OCI-LY3 (cell line): ENCODE data around the gene NKAIN2.

Experiments used
- H2AFZ ChIP-seq: fragments of 200-600, 300-600 bp; shearing (Covaris generic); 2 replicates; pipeline ENCODE4 v1.6.0; 2014; ENCODE audit warnings: antibody characterized with exemption, low read depth, low read length
- H3K27ac ChIP-seq: fragments of 200-600, 300-600 bp; sonication (generic); 2 replicates; pipeline ENCODE4 v1.5.1; 2014; ENCODE audit warnings: mild to moderate bottlenecking, low read length, moderate library complexity, mixed read lengths
- H3K27me3 ChIP-seq: fragments of 200-600, 300-600 bp; sonication (generic); 2 replicates; pipeline ENCODE4 v1.6.1; 2014; ENCODE audit warnings: low read depth, low read length, mixed read lengths
- H3K36me3 ChIP-seq: fragments of 200-600, 300-600 bp; sonication (generic); replicated peaks from 2 replicates; pipeline ENCODE3; 2014; ENCODE audit warnings: low read depth, low read length, mixed read lengths
- H3K4me1 ChIP-seq: fragments of 300-600, 200-600 bp; sonication (generic); 2 replicates; pipeline ENCODE4 v1.6.1; 2014; ENCODE audit warnings: low read length, mixed read lengths
- H3K4me2 ChIP-seq: fragments of 200-600, 300-600 bp; sonication (generic); 2 replicates; pipeline ENCODE4 v1.6.1; 2014; ENCODE audit warnings: low read length, mixed read lengths
- H3K4me3 ChIP-seq: fragments of 300-600, 200-600 bp; sonication (generic); 2 replicates; pipeline ENCODE4 v1.5.1; 2014; ENCODE audit warnings: antibody characterized with exemption, mild to moderate bottlenecking, low read length, moderate library complexity
- H3K79me2 ChIP-seq: fragments of 300-600, 200-600 bp; shearing (Covaris generic); 2 replicates; pipeline ENCODE4 v1.6.1; 2014; ENCODE audit warnings: mild to moderate bottlenecking, low read length, mixed read lengths
- H3K9ac ChIP-seq: fragments of 300-600, 200-600 bp; shearing (Covaris generic); 2 replicates; pipeline ENCODE4 v1.6.0; 2014; ENCODE audit warnings: mild to moderate bottlenecking, low read length, moderate library complexity
- H3K9me3 ChIP-seq: fragments of 200-600, 300-600 bp; shearing (Covaris generic); 2 replicates; pipeline ENCODE4 v1.6.1; 2014; ENCODE audit warnings: low read length, mixed read lengths; ENCODE audit not compliant: insufficient read depth
- H4K20me1 ChIP-seq: fragments of 200-600, 300-600 bp; sonication (generic); 2 replicates; pipeline ENCODE4 v1.6.1; 2016; ENCODE audit warnings: low read length, mixed read lengths; ENCODE audit not compliant: insufficient read depth
- EZH2phosphoT487 ChIP-seq: fragments of 200-600 bp; shearing (Covaris generic); IDR thresholded peaks from 2 replicates; pipeline ENCODE4 v1.6.1; 2018; ENCODE audit warnings: antibody characterized with exemption, mixed run types, low read depth
- TF ChIP-seq, protein P1 (sequence below): fragments of 200-600, 300-600 bp; sonication (generic); IDR thresholded peaks from 2 replicates; pipeline ENCODE4 v1.5.1; 2014; ENCODE audit warnings: antibody characterized with exemption, low read length, low read depth

NKAIN2 gene

DNA sequence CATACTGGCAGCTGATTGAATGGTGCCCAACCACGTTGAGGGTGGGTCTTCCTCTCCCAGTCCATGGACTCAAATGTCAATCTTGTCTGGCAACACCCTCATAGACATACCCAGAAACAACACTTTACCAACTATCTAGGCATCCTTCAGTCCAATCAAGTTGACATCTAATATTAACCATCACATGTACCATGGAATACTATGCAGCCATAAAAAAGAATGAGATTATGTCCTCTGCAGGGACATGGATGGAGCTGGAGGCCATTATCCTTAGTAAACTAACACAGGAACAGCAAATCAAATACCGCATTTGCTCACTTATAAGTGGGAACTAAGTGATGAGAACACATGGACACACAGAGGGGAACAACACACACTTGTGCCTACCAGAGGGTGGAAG lies 951.7 kb downstream of the NKAIN2 start:
- Histone ChIP-seq H3K4me3 (no peak overlapping the region), H3K4me1 (no peaks in the 10 kb centered on the region), H3K9me3 (no peaks in the 10 kb centered on the region), H3K9ac (no peak overlapping the region), H3K79me2 (no peaks in the 10 kb centered on the region), H3K27me3 (no peaks in the 10 kb centered on the region), H2AFZ (no peak overlapping the region), H3K4me2 (no peak overlapping the region), H4K20me1 (no peaks in the 10 kb centered on the region), H3K27ac (no peak overlapping the region), H3K36me3 (no peaks in the 10 kb centered on the region)
- TF ChIP-seq EZH2phosphoT487 = no peak
- TF ChIP-seq, protein P1, sequence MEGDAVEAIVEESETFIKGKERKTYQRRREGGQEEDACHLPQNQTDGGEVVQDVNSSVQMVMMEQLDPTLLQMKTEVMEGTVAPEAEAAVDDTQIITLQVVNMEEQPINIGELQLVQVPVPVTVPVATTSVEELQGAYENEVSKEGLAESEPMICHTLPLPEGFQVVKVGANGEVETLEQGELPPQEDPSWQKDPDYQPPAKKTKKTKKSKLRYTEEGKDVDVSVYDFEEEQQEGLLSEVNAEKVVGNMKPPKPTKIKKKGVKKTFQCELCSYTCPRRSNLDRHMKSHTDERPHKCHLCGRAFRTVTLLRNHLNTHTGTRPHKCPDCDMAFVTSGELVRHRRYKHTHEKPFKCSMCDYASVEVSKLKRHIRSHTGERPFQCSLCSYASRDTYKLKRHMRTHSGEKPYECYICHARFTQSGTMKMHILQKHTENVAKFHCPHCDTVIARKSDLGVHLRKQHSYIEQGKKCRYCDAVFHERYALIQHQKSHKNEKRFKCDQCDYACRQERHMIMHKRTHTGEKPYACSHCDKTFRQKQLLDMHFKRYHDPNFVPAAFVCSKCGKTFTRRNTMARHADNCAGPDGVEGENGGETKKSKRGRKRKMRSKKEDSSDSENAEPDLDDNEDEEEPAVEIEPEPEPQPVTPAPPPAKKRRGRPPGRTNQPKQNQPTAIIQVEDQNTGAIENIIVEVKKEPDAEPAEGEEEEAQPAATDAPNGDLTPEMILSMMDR = no peak

DNA sequence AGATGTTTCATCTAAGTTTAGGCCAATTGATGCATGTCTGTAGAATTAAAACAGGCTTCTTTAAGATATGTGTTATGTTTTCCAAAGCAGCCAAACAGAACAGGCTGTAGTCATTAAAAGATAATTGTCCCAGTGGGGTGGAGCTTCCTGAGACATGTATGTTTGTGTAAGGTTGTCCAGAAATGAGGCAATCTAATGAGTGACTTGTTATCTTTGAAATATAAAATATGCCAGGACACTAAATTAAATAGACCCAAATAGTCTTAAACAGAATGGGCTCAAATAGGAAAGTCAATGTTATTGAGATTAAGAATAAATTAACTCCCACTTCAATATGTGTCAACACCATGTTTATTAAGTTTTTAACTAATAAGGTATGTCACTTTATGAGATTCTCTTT lies 953.9 kb downstream of the NKAIN2 start:
- Histone ChIP-seq H3K9ac (no peak overlapping the region), H3K27ac (no peak overlapping the region)
- TF ChIP-seq, protein P1 = no peak
- no peak for TF ChIP-seq EZH2phosphoT487

DNA sequence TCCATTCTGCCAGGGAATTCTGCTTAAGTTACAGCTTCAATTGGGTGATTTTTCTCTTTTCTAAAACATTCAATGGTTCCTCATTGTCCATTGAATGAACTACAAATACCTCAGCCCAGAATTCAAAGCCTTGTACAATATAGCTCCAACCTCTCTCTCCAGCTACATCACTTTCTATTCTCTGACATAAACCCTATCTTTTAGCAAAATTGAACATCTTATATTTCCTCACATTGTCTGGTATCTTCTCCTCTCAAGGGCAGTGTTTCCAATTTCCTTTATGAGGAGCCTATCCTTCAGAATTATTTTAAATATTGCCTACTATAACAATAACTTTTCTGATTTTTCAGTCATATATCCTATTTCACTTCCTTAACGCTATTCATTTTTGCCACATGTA lies 955.0 kb downstream of the NKAIN2 start:
- Histone ChIP-seq H3K9ac (no peak overlapping the region), H3K9me3 (no peaks in the 10 kb centered on the region), H3K27me3 (no peaks in the 10 kb centered on the region), H4K20me1 (no peaks in the 10 kb centered on the region), H3K4me1 (no peaks in the 10 kb centered on the region), H3K4me2 (no peak overlapping the region), H2AFZ (no peak overlapping the region), H3K4me3 (no peak overlapping the region), H3K36me3 (no peaks in the 10 kb centered on the region), H3K27ac (no peak overlapping the region), H3K79me2 (no peaks in the 10 kb centered on the region)
- no peak for TF ChIP-seq EZH2phosphoT487
- TF ChIP-seq, protein P1 = no peak

More for the DNA sequence above, 953.9 kb downstream of the NKAIN2 start:
- no peak overlapping the region for H2AFZ ChIP-seq
- H3K36me3 ChIP-seq = no peaks in the 10 kb centered on the region
- H3K27me3 ChIP-seq = no peaks in the 10 kb centered on the region
- H3K9me3 ChIP-seq = no peaks in the 10 kb centered on the region
- no peak overlapping the region for H3K4me3 ChIP-seq
- no peaks in the 10 kb centered on the region for H3K79me2 ChIP-seq
- H4K20me1 ChIP-seq = no peaks in the 10 kb centered on the region
- H3K4me2 ChIP-seq = no peak overlapping the region
- no peaks in the 10 kb centered on the region for H3K4me1 ChIP-seq

DNA sequence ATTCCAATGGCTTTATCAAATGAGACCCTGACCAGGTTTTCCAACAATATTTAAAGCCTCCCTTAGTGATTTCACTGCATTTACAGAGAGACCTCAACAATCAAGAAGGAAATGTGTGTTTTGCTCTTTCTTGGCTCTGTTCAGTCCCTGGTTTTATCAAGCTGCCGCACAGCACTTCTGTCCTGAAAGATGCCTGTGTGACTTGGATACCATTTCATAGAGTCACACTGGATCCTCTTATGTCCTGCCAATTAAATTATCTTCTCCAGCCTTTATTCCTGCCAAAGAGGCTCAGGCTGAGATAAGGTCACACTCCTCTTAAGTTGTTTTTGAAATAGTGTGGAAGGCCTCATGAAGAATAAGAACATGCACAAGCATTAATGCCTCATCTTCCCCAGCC lies 961.6 kb downstream of the NKAIN2 start:
- H4K20me1 ChIP-seq = no peaks in the 10 kb centered on the region
- H3K4me3 ChIP-seq = no peak overlapping the region
- no peak overlapping the region for H3K9ac ChIP-seq
- no peaks in the 10 kb centered on the region for H3K9me3 ChIP-seq
- no peak for TF ChIP-seq EZH2phosphoT487
- TF ChIP-seq, protein P1 = no peak
- H3K27ac ChIP-seq = no peak overlapping the region
- H2AFZ ChIP-seq = no peak overlapping the region
- H3K36me3 ChIP-seq = no peaks in the 10 kb centered on the region
- no peak overlapping the region for H3K4me2 ChIP-seq
- no peaks in the 10 kb centered on the region for H3K27me3 ChIP-seq
- no peaks in the 10 kb centered on the region for H3K4me1 ChIP-seq
- H3K79me2 ChIP-seq = no peaks in the 10 kb centered on the region
